NCI-H2227 (cell line): ENCODE data around the gene TRMT112.
A peak's percentile ranks its signal among the peaks of the same experiment; 100 is the strongest.

Experiments used
- DNase-seq: peaks from one replicate; lab custom pipeline; 2025; ENCODE audit not compliant: unreplicated experiment; lab: John Stamatoyannopoulos, UW

Gene TRMT112

GRCh38 chr11:64317325-64317960 is at the start of gene TRMT112:
Gene TRMT112, minus strand, starts transcription at chr11:64317559. Its CDS starts 33 bp downstream, at chr11:64317526.
- DNase-seq: peak; percentile 98

- DNase-seq: no peak
Observed at GRCh38 chr11:64366751-64367150, 49.4 kb upstream of the TRMT112 start.

- no peak for DNase-seq
Observed at GRCh38 chr11:64364911-64365310, 47.6 kb upstream of the TRMT112 start.

- no peak for DNase-seq
Observed at GRCh38 chr11:64364435-64364834, 47.1 kb upstream of the TRMT112 start.

- no peak for DNase-seq
Observed at GRCh38 chr11:64362339-64362738, 45.0 kb upstream of the TRMT112 start.

- DNase-seq: no peak
Observed at GRCh38 chr11:64361659-64362058, 44.3 kb upstream of the TRMT112 start.

GRCh38 chr11:64360448-64360921 is 43.1 kb upstream of the TRMT112 start:
- no peak for DNase-seq

GRCh38 chr11:64359712-64360445 is 42.5 kb upstream of the TRMT112 start:
- DNase-seq: peak; percentile 46

- DNase-seq: peak; percentile 76
Observed at GRCh38 chr11:64358907-64359711, 41.8 kb upstream of the TRMT112 start, which contains the start of gene RPS6KA4. Gene RPS6KA4, plus strand, starts transcription at chr11:64359162. Its CDS starts 74 bp downstream, at chr11:64359236.

GRCh38 chr11:64358536-64358906 is 41.2 kb upstream of the TRMT112 start:
- DNase-seq: no peak

GRCh38 chr11:64357904-64358535 is 40.7 kb upstream of the TRMT112 start:
- no peak for DNase-seq

GRCh38 chr11:64357446-64357845 is 40.1 kb upstream of the TRMT112 start:
- no peak for DNase-seq

- peak; percentile 59 for DNase-seq
Observed at GRCh38 chr11:64356498-64357411, 39.4 kb upstream of the TRMT112 start.

GRCh38 chr11:64355078-64355940 is 38.0 kb upstream of the TRMT112 start:
- peak; percentile 39 for DNase-seq

GRCh38 chr11:64353715-64354506 is 36.6 kb upstream of the TRMT112 start:
- DNase-seq: no peak

GRCh38 chr11:64352995-64353714 is 35.8 kb upstream of the TRMT112 start:
- DNase-seq: peak; percentile 25

GRCh38 chr11:64352099-64352994 is 35.0 kb upstream of the TRMT112 start:
- no peak for DNase-seq
